Epithelial cell of esophagus (primary cell): ENCODE measurements around the gene DAGLA.

ENCODE experiments used
- DNase-seq: peaks from one replicate; pipeline ENCODE4 v3.0.0; 2010; ENCODE audit warnings: low read depth
- H3K4me3 ChIP-seq: 2 replicates; pipeline ENCODE4 v1.5.1; 2011; ENCODE audit warnings: mild to moderate bottlenecking, low read length, control low read depth
- CTCF ChIP-seq: IDR thresholded peaks from 2 replicates; pipeline ENCODE4 v1.5.1; 2011; ENCODE audit warnings: low read depth, mild to moderate bottlenecking, low read length, control low read depth, inconsistent platforms; ENCODE audit not compliant: insufficient read depth; ENCODE audit errors: missing control alignments

Gene DAGLA

GRCh38 chr11:61756147-61756451 lies 75.9 kb downstream of the DAGLA start:
- no peak overlapping the region for H3K4me3 ChIP-seq
- TF ChIP-seq CTCF = no peak
- DNase-seq = no peak

GRCh38 chr11:61756452-61757212 lies 76.4 kb downstream of the DAGLA start:
- no peak overlapping the region for H3K4me3 ChIP-seq
- TF ChIP-seq CTCF = no peak
- no peak for DNase-seq

GRCh38 chr11:61757213-61757862 lies 77.1 kb downstream of the DAGLA start:
- no peak for TF ChIP-seq CTCF
- no peak for DNase-seq
- H3K4me3 ChIP-seq = no peak overlapping the region

- no peak for TF ChIP-seq CTCF
- no peak overlapping the region for H3K4me3 ChIP-seq
- DNase-seq = no peak
Measured at GRCh38 chr11:61760946-61761345, 80.8 kb downstream of the DAGLA start.

GRCh38 chr11:61761440-61762222 lies 81.4 kb downstream of the DAGLA start:
- H3K4me3 ChIP-seq = no peak overlapping the region
- no peak for TF ChIP-seq CTCF
- DNase-seq = no peak

GRCh38 chr11:61762223-61762615 lies 82.0 kb downstream of the DAGLA start:
- no peak for DNase-seq
- TF ChIP-seq CTCF = no peak

More at GRCh38 chr11:61762223-61762615, 82.0 kb downstream of the DAGLA start:
- H3K4me3 ChIP-seq = no peak overlapping the region
